Nephron (organoid): Measurements from ENCODE around the gene HHATL.

ENCODE experiments used
- H3K27ac Mint-ChIP-seq, 3 experiments: 2 replicates each; pipeline ENCODE4 v1.8.0; 2020; ENCODE audit warnings: mixed read lengths in 3 of 3, mild to moderate bottlenecking in 2 of 3, moderate library complexity in 1 of 3
- H3K27me3 Mint-ChIP-seq: 2 replicates; pipeline ENCODE4 v1.8.0; 2021; ENCODE audit warnings: low read depth, mild to moderate bottlenecking, moderate library complexity, mixed read lengths
- H3K36me3 Mint-ChIP-seq: 2 replicates; pipeline ENCODE4 v1.8.0; 2020; ENCODE audit warnings: low read depth, mixed read lengths
- H3K4me1 Mint-ChIP-seq: 2 replicates; pipeline ENCODE4 v1.8.0; 2020; ENCODE audit warnings: mixed read lengths
- H3K4me3 Mint-ChIP-seq, 3 experiments: 2 replicates each; pipeline ENCODE4 v1.8.0; 2020; ENCODE audit warnings: mild to moderate bottlenecking in 3 of 3, mixed read lengths in 3 of 3, moderate library complexity in 2 of 3
- H3K9me3 Mint-ChIP-seq: 2 replicates; pipeline ENCODE4 v1.8.0; 2020; ENCODE audit warnings: mixed read lengths
- TF ChIP-seq, protein P1 (sequence below), 3 experiments: fragments of 200-600 bp; sonication (generic); IDR thresholded peaks; one replicate each; pipeline ENCODE4 v1.5.0; 2021; ENCODE audit warnings: antibody characterized with exemption in 3 of 3; ENCODE audit not compliant: unreplicated experiment in 3 of 3

Gene HHATL

DNA sequence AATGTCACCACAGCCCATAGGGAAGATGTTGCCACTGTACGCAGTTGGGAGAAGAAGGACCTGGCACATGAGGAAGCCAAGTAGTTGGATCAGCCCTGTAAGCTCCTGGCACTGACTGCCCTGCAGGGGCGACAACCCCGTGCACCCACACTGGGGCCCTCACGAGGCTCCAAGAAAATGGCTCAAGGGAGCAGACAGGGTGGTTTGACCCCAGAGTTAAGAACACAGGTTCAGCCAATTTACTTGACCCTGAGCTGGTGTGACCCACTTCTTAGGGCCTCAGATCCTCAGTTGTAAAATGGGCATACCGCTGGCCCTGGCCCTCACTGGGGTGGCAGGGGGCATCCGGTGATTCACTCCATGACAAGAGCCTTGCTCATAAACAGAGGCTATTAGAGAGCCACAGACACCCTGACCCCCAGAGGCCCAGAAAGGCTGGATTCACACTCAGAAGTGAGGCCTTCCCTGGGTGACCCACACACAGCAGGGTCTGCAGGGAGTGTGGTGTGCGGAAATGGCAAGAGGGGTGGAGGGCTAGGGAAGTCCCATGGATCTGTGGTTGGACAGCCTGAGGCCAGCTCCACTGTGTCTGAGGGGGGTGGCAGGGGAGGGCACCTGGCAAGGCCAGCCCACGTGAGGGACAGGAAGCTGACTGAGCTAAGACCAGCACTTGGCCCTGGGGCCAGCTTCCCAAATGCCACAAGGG lies 1.7 kb upstream of the HHATL start:
- no peak overlapping the region for H3K4me3 Mint-ChIP-seq
- H3K36me3 Mint-ChIP-seq: no peaks in the 10 kb centered on the region
- H3K4me1 Mint-ChIP-seq: peaks cover 6% of the 10 kb centered on the region
- H3K9me3 Mint-ChIP-seq: no peaks in the 10 kb centered on the region
- no peak overlapping the region for H3K27ac Mint-ChIP-seq
- TF ChIP-seq, protein P1, sequence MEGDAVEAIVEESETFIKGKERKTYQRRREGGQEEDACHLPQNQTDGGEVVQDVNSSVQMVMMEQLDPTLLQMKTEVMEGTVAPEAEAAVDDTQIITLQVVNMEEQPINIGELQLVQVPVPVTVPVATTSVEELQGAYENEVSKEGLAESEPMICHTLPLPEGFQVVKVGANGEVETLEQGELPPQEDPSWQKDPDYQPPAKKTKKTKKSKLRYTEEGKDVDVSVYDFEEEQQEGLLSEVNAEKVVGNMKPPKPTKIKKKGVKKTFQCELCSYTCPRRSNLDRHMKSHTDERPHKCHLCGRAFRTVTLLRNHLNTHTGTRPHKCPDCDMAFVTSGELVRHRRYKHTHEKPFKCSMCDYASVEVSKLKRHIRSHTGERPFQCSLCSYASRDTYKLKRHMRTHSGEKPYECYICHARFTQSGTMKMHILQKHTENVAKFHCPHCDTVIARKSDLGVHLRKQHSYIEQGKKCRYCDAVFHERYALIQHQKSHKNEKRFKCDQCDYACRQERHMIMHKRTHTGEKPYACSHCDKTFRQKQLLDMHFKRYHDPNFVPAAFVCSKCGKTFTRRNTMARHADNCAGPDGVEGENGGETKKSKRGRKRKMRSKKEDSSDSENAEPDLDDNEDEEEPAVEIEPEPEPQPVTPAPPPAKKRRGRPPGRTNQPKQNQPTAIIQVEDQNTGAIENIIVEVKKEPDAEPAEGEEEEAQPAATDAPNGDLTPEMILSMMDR (IDR thresholded peaks at IDR 0.05; ENCODE audit: unreplicated experiment in 3 of 3): no peak
- H3K27me3 Mint-ChIP-seq: peaks cover 25% of the 10 kb centered on the region

- H3K4me3 Mint-ChIP-seq: no peak overlapping the region
- TF ChIP-seq, protein P1 (IDR thresholded peaks at IDR 0.05; ENCODE audit: unreplicated experiment in 3 of 3): no peak
- no peak overlapping the region for H3K27ac Mint-ChIP-seq
- H3K4me1 Mint-ChIP-seq: peaks cover 6% of the 10 kb centered on the region
- no peaks in the 10 kb centered on the region for H3K9me3 Mint-ChIP-seq
- no peaks in the 10 kb centered on the region for H3K36me3 Mint-ChIP-seq
- peaks cover 22% of the 10 kb centered on the region for H3K27me3 Mint-ChIP-seq
These were observed 1.1 kb upstream of the HHATL start for GRCh38 chr3:42703695-42704025.

GRCh38 chr3:42702982-42703694 lies 540 bp upstream of the HHATL start:
- TF ChIP-seq, protein P1 (IDR thresholded peaks at IDR 0.05; ENCODE audit: unreplicated experiment in 3 of 3): no peak
- Mint-ChIP-seq H3K4me3 (no peak overlapping the region), H3K27me3 (peaks cover 22% of the 10 kb centered on the region), H3K27ac (no peak overlapping the region), H3K36me3 (no peaks in the 10 kb centered on the region), H3K9me3 (no peaks in the 10 kb centered on the region), H3K4me1 (peaks cover 6% of the 10 kb centered on the region)

DNA sequence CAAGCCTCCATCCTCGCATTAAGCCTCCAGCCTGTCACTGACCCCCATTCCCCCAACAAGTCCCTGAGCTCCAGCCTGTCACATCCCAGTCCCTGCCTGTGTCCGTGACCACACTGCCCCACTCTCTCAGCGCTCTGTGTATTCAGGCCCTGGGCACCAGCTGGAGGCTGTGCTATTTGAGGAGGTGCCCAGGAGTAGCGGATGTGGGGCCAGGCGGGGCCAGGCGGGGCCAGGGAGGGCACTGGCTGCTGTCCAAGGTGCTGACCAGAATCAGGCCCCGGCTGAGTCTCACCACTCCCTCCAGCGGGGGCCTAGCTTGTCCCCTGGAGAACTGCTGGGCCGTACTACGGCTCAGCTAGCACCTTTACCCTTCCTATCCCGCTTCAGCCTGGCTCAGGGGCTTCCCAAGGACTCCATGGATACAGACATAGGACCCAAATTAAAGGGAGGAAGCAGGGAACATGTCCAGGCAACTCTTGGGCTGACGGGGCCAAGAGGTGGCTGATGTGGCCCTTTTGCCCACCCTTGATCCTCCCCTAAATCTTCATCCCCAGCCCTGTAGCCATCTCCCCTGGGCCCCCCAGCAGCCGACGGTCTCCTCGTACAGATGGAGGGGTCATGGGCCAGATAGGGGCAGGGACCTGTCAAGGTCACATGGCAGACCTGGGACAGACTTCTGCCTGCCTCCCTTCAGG lies 1.1 kb downstream of the HHATL start:
- Mint-ChIP-seq H3K27me3 (peaks cover 19% of the 10 kb centered on the region), H3K27ac (no peak overlapping the region), H3K9me3 (no peaks in the 10 kb centered on the region), H3K4me1 (peaks cover 6% of the 10 kb centered on the region), H3K4me3 (no peak overlapping the region), H3K36me3 (no peaks in the 10 kb centered on the region)
- TF ChIP-seq, protein P1 (IDR thresholded peaks at IDR 0.05; ENCODE audit: unreplicated experiment in 3 of 3): no peak

DNA sequence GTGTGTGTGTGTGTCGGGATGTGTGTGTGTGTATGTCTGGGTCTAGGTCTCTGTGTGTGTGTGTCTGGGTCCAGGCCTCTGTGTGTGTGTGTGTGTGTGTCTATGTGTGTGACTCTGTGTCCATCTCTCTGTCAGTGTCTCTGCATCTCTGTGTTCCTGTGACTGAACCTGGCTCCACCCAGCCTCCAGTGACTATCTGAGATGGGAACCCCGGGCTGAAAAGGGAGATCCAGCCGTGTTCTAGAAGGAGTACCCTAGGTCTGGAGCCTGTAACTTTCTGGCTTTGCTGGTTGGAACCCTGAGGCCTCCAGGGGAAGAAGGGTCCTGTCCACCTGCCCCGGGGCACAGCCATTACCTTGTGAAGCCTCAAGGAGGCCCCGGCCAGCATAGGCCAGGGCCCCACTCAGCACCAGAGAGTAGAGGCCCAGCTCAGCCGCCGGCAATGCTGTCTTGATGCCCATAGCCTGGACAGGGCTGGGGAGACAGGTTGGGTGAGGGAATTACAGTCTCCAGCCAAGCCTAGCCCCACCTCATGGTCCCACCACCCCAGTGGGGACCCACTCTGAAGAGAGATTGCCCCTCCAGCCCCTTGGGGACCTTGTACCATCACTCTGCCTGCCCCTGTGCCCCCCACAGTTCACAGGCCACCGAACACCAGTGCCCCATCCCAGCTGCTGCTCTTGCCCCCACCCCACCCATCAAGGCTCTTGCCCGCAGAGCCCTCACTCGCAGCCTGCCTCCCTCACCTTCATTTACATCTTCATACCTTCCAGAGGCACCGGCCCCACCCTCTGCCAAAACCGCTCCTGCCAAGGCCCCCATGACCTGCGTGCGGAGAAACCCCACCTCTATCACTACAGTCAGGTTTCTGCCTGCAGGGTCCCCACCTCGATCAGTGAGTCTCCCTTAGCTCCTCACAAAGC lies 2.0 kb downstream of the HHATL start:
- Mint-ChIP-seq H3K27ac (no peak overlapping the region), H3K4me1 (peaks cover 6% of the 10 kb centered on the region), H3K36me3 (no peaks in the 10 kb centered on the region), H3K9me3 (no peaks in the 10 kb centered on the region), H3K4me3 (no peak overlapping the region), H3K27me3 (peaks cover 13% of the 10 kb centered on the region)
- TF ChIP-seq, protein P1 (IDR thresholded peaks at IDR 0.05; ENCODE audit: unreplicated experiment in 3 of 3): no peak
